H54 (cell line): ENCODE measurements around the gene FOXP2.

Experiments used
- DNase-seq: peaks from one replicate; pipeline ENCODE4 v3.0.0; 2011; ENCODE audit warnings: low spot score, mixed read lengths; ENCODE audit not compliant: insufficient read length
- FAIRE-seq: peaks from 3 replicates; lab custom pipeline; 2011; peaks lifted over from hg19 to GRCh38; lab: Jason Lieb, UNC
- POLR2A ChIP-seq: IDR thresholded peaks from 2 replicates; pipeline ENCODE4 v1.6.1; 2011; ENCODE audit warnings: low read depth, mild to moderate bottlenecking, low read length

Gene FOXP2

GRCh38 chr7:114740941-114741340, 326.3 kb downstream of the FOXP2 start:
- no peak for TF ChIP-seq POLR2A
- DNase-seq (no peak), FAIRE-seq (no peak)

- no peak for TF ChIP-seq POLR2A
- DNase-seq (no peak), FAIRE-seq (no peak)
Measured at GRCh38 chr7:114741911-114742310, 327.3 kb downstream of the FOXP2 start.
